IPS DF 6.9 (cell line): ENCODE data around the gene MARCHF9.
A peak's percentile ranks its signal among the peaks of the same experiment; 100 is the strongest.

Source experiments
- DNase-seq: peaks from one replicate; pipeline ENCODE4 v3.0.0-alpha.2; 2013; ENCODE audit warnings: low read depth, low spot score
- H3K27ac ChIP-seq: one replicate; pipeline ENCODE4 v1.5.1; 2013; ENCODE audit warnings: low read length, control low read depth
- H3K27me3 ChIP-seq: 2 replicates; pipeline ENCODE4 v1.6.1; 2013; ENCODE audit warnings: mild to moderate bottlenecking, low read length; ENCODE audit not compliant: control insufficient read depth, insufficient read depth
- H3K36me3 ChIP-seq: 2 replicates; pipeline ENCODE4 v1.6.1; 2013; ENCODE audit warnings: low read length; ENCODE audit not compliant: control insufficient read depth, insufficient read depth
- H3K4me1 ChIP-seq: 2 replicates; pipeline ENCODE4 v1.6.1; 2013; ENCODE audit warnings: low read length; ENCODE audit not compliant: control insufficient read depth, insufficient read depth
- H3K4me3 ChIP-seq: 2 replicates; pipeline ENCODE4 v1.5.1; 2013; ENCODE audit warnings: mild to moderate bottlenecking, low read length
- H3K9me3 ChIP-seq: 2 replicates; pipeline ENCODE4 v1.6.1; 2013; ENCODE audit warnings: low read length, inconsistent platforms; ENCODE audit not compliant: control insufficient read depth, insufficient read depth
- WGBS: extraction: QIAGEN DNeasy Blood & Tissue Kit; methylation state at CpG from one replicate; pipeline ENCODE4 v1.1.7; 2013; ENCODE audit warnings: mixed read lengths, missing lambda C conversion rate; ENCODE audit not compliant: insufficient read length, insufficient coverage; 5-methylcytosine and 5-hydroxymethylcytosine counted together

MARCHF9 gene

GRCh38 chr12:57724936-57725740 is 29.8 kb upstream of the MARCHF9 start:
- Histone ChIP-seq H3K9me3 (no peaks in the 10 kb centered on the region), H3K36me3 (no peaks in the 10 kb centered on the region; the same call in 1 of the 2 replicates), H3K4me1 (peaks cover 8% of the 10 kb centered on the region), H3K4me3 (no peak overlapping the region; the same call in 1 of the 2 replicates), H3K27me3 (peaks cover 23% of the 10 kb centered on the region), H3K27ac (no peak overlapping the region)
- DNase-seq: no peak
- no CpG with 5 or more reads among the region's 11 CpGs for WGBS

GRCh38 chr12:57725851-57726150 is 29.1 kb upstream of the MARCHF9 start:
- DNase-seq: no peak
- WGBS: no CpG with 5 or more reads among the region's 10 CpGs
- Histone ChIP-seq H3K36me3 (no peaks in the 10 kb centered on the region; the same call in 1 of the 2 replicates), H3K27me3 (peaks cover 25% of the 10 kb centered on the region), H3K27ac (no peak overlapping the region), H3K4me3 (peak overlapping the region; percentile 39; the same call in 1 of the 2 replicates), H3K4me1 (peaks cover 8% of the 10 kb centered on the region), H3K9me3 (no peaks in the 10 kb centered on the region)

GRCh38 chr12:57726151-57726883 is 28.6 kb upstream of the MARCHF9 start:
- WGBS: no CpG with 5 or more reads among the region's 79 CpGs
- H3K27me3 ChIP-seq: peaks cover 25% of the 10 kb centered on the region
- H3K27ac ChIP-seq: no peak overlapping the region
- DNase-seq: no peak
- H3K4me3 ChIP-seq: peak overlapping the region; percentile 71; the same call in 1 of the 2 replicates
- H3K4me1 ChIP-seq: peaks cover 8% of the 10 kb centered on the region
- H3K36me3 ChIP-seq: no peaks in the 10 kb centered on the region; the same call in 1 of the 2 replicates
- H3K9me3 ChIP-seq: no peaks in the 10 kb centered on the region

- Histone ChIP-seq H3K4me1 (peaks cover 8% of the 10 kb centered on the region), H3K4me3 (peak overlapping the region; percentile 71; the same call in 1 of the 2 replicates), H3K36me3 (no peaks in the 10 kb centered on the region; the same call in 1 of the 2 replicates), H3K27ac (no peak overlapping the region), H3K9me3 (no peaks in the 10 kb centered on the region), H3K27me3 (peaks cover 27% of the 10 kb centered on the region)
- no CpG with 5 or more reads among the region's 76 CpGs for WGBS
- DNase-seq: no peak
Observed at GRCh38 chr12:57726884-57727757, 27.8 kb upstream of the MARCHF9 start.

GRCh38 chr12:57727758-57728395 is 27.0 kb upstream of the MARCHF9 start:
- no CpG with 5 or more reads among the region's 21 CpGs for WGBS
- Histone ChIP-seq H3K36me3 (no peaks in the 10 kb centered on the region; the same call in 1 of the 2 replicates), H3K9me3 (no peaks in the 10 kb centered on the region), H3K27me3 (peaks cover 30% of the 10 kb centered on the region), H3K27ac (no peak overlapping the region), H3K4me1 (peaks cover 8% of the 10 kb centered on the region), H3K4me3 (no peak overlapping the region)
- DNase-seq: no peak

- no peaks in the 10 kb centered on the region; the same call in 1 of the 2 replicates for H3K36me3 ChIP-seq
- no peaks in the 10 kb centered on the region for H3K9me3 ChIP-seq
- no peak overlapping the region for H3K4me3 ChIP-seq
- peaks cover 8% of the 10 kb centered on the region for H3K4me1 ChIP-seq
- no peak for DNase-seq
- H3K27ac ChIP-seq: no peak overlapping the region
- peaks cover 40% of the 10 kb centered on the region for H3K27me3 ChIP-seq
- no CpG with 5 or more reads among the region's 5 CpGs for WGBS
Observed at GRCh38 chr12:57729321-57729844, 25.5 kb upstream of the MARCHF9 start.

GRCh38 chr12:57730336-57731067 is 24.4 kb upstream of the MARCHF9 start:
- no peak for DNase-seq
- peaks cover 9% of the 10 kb centered on the region for H3K4me1 ChIP-seq
- no peaks in the 10 kb centered on the region; the same call in 1 of the 2 replicates for H3K36me3 ChIP-seq
- no peak overlapping the region for H3K27ac ChIP-seq
- H3K27me3 ChIP-seq: peaks cover 48% of the 10 kb centered on the region
- H3K9me3 ChIP-seq: no peaks in the 10 kb centered on the region
- WGBS: no CpG with 5 or more reads among the region's 13 CpGs
- no peak overlapping the region for H3K4me3 ChIP-seq

GRCh38 chr12:57731411-57732080 is 23.4 kb upstream of the MARCHF9 start:
- no peaks in the 10 kb centered on the region for H3K9me3 ChIP-seq
- no peak overlapping the region for H3K4me3 ChIP-seq
- no peak overlapping the region for H3K27ac ChIP-seq
- DNase-seq: no peak
- H3K4me1 ChIP-seq: peaks cover 9% of the 10 kb centered on the region
- H3K27me3 ChIP-seq: peaks cover 53% of the 10 kb centered on the region
- WGBS: no CpG with 5 or more reads among the region's 19 CpGs
- H3K36me3 ChIP-seq: no peaks in the 10 kb centered on the region; the same call in 1 of the 2 replicates

GRCh38 chr12:57732270-57732669 is 22.6 kb upstream of the MARCHF9 start:
- H3K4me3 ChIP-seq: no peak overlapping the region
- H3K36me3 ChIP-seq: no peaks in the 10 kb centered on the region
- no peak for DNase-seq
- H3K4me1 ChIP-seq: peaks cover 5% of the 10 kb centered on the region
- H3K27ac ChIP-seq: no peak overlapping the region
- no CpG with 5 or more reads among the region's 4 CpGs for WGBS
- peaks cover 53% of the 10 kb centered on the region for H3K27me3 ChIP-seq
- no peaks in the 10 kb centered on the region for H3K9me3 ChIP-seq
